Stimulated activated naive CD4-positive, alpha-beta T cell treated with Interleukin-2 at 50 U/mL for 16 hours (primary cell): ENCODE measurements around the gene ERH.

Experiments
- DNase-seq: peaks from one replicate; lab custom pipeline; 2025; lab: John Stamatoyannopoulos, UW

Gene ERH

GRCh38 chr14:69355607-69356281 is 42.4 kb downstream of the ERH start:
- no peak for DNase-seq

- no peak for DNase-seq
Observed at GRCh38 chr14:69355154-69355597, 42.9 kb downstream of the ERH start.

- DNase-seq: peak; percentile 64
Observed at GRCh38 chr14:69354383-69355153, 43.5 kb downstream of the ERH start.

GRCh38 chr14:69353168-69353567 is 44.9 kb downstream of the ERH start:
- DNase-seq: no peak

GRCh38 chr14:69351911-69352310 is 46.2 kb downstream of the ERH start:
- DNase-seq: no peak

GRCh38 chr14:69351385-69351784 is 46.7 kb downstream of the ERH start:
- DNase-seq: no peak

GRCh38 chr14:69350892-69351291 is 47.2 kb downstream of the ERH start:
- DNase-seq: no peak

GRCh38 chr14:69349091-69349777 is 48.9 kb downstream of the ERH start:
- no peak for DNase-seq

- DNase-seq: no peak
Observed at GRCh38 chr14:69346710-69347109, 51.4 kb downstream of the ERH start.

GRCh38 chr14:69345402-69345801 is 52.7 kb downstream of the ERH start:
- DNase-seq: no peak

GRCh38 chr14:69344171-69344570 is 53.9 kb downstream of the ERH start:
- DNase-seq: no peak

GRCh38 chr14:69342928-69343525 is 55.1 kb downstream of the ERH start:
- no peak for DNase-seq

GRCh38 chr14:69339426-69339825 is 58.7 kb downstream of the ERH start:
- no peak for DNase-seq

GRCh38 chr14:69337984-69338383 is 60.1 kb downstream of the ERH start:
- DNase-seq: no peak

GRCh38 chr14:69335371-69335771 is 62.7 kb downstream of the ERH start:
- DNase-seq: no peak

GRCh38 chr14:69334576-69334975 is 63.5 kb downstream of the ERH start:
- no peak for DNase-seq

GRCh38 chr14:69333791-69334337 is 64.2 kb downstream of the ERH start:
- DNase-seq: no peak

GRCh38 chr14:69332782-69333395 is 65.2 kb downstream of the ERH start:
- no peak for DNase-seq

- no peak for DNase-seq
Observed at GRCh38 chr14:69331206-69331605, 66.9 kb downstream of the ERH start.
